OCI-LY1 (cell line): ENCODE results near the gene MFNG.

Experiments used
- H2AFZ ChIP-seq: fragments of 200-600 bp; sonication (generic), shearing (Covaris generic); 2 replicates; pipeline ENCODE4 v1.6.0; 2014; ENCODE audit warnings: antibody characterized with exemption, mild to moderate bottlenecking, low read length
- H3F3A ChIP-seq: fragments of 200-600 bp; sonication (generic), shearing (Covaris generic); 2 replicates; pipeline ENCODE4 v1.6.0; 2014; ENCODE audit warnings: mild to moderate bottlenecking, antibody characterized with exemption, low read length, moderate library complexity; ENCODE audit not compliant: insufficient read depth
- H3K27ac ChIP-seq: fragments of 200-600 bp; sonication (generic); 2 replicates; pipeline ENCODE4 v1.5.1; 2014; ENCODE audit warnings: low read length, mixed run types, mild to moderate bottlenecking, low read depth; ENCODE audit not compliant: poor library complexity, severe bottlenecking
- H3K27me3 ChIP-seq: fragments of 200-600 bp; sonication (generic); 2 replicates; pipeline ENCODE4 v1.6.0; 2014; ENCODE audit warnings: antibody characterized with exemption, mild to moderate bottlenecking, low read length, moderate library complexity; ENCODE audit not compliant: insufficient read depth
- H3K36me3 ChIP-seq: fragments of 200-600 bp; sonication (generic); 2 replicates; pipeline ENCODE4 v1.6.1; 2014; ENCODE audit warnings: mild to moderate bottlenecking, antibody characterized with exemption, low read length, moderate library complexity, mixed read lengths; ENCODE audit not compliant: insufficient read depth
- H3K4me1 ChIP-seq: fragments of 200-600 bp; sonication (generic); 2 replicates; pipeline ENCODE4 v1.5.1; 2014; ENCODE audit warnings: mild to moderate bottlenecking, low read length, moderate library complexity; ENCODE audit not compliant: insufficient read depth, severe bottlenecking
- H3K4me2 ChIP-seq: fragments of 200-600 bp; sonication (generic), shearing (Covaris generic); 2 replicates; pipeline ENCODE4 v1.6.1; 2014; ENCODE audit warnings: low read length
- H3K4me3 ChIP-seq: fragments of 200-600 bp; sonication (generic); 2 replicates; pipeline ENCODE4 v1.5.1; 2014; ENCODE audit warnings: low read length, low read depth, mild to moderate bottlenecking, mixed read lengths; ENCODE audit not compliant: poor library complexity, severe bottlenecking
- H3K79me2 ChIP-seq: fragments of 200-600 bp; shearing (Covaris generic); 2 replicates; pipeline ENCODE4 v1.6.1; 2016; ENCODE audit warnings: mixed run types, low read length, mixed read lengths; ENCODE audit not compliant: insufficient read depth
- H3K9ac ChIP-seq: fragments of 200-600 bp; sonication (generic), shearing (Covaris generic); 2 replicates; pipeline ENCODE4 v1.6.1; 2014; ENCODE audit warnings: mild to moderate bottlenecking, low read length, mixed read lengths
- H3K9me2 ChIP-seq: fragments of 200-600 bp; sonication (generic), shearing (Covaris generic); 2 replicates; pipeline ENCODE4 v1.6.1; 2014; ENCODE audit warnings: low read depth, mild to moderate bottlenecking, low read length, mixed read lengths
- H3K9me3 ChIP-seq: fragments of 200-600 bp; shearing (Covaris generic); 2 replicates; pipeline ENCODE4 v1.6.1; 2014; ENCODE audit warnings: low read length, mixed read lengths
- H4K20me1 ChIP-seq: fragments of 200-600 bp; sonication (generic), shearing (Covaris generic); 2 replicates; pipeline ENCODE4 v1.6.0; 2016; ENCODE audit warnings: mild to moderate bottlenecking, low read length; ENCODE audit not compliant: insufficient read depth
- EZH2 ChIP-seq: fragments of 200-600 bp; sonication (generic), shearing (Covaris generic); IDR thresholded peaks from 2 replicates; pipeline ENCODE4 v1.8.0; 2017; ENCODE audit warnings: borderline replicate concordance, mixed run types, mild to moderate bottlenecking, antibody characterized with exemption, low read length, moderate library complexity, mixed read lengths
- TF ChIP-seq, protein P1 (sequence below): fragments of 200-600 bp; sonication (generic), shearing (Covaris generic); IDR thresholded peaks from 2 replicates; pipeline ENCODE4 v1.5.1; 2017; ENCODE audit warnings: mild to moderate bottlenecking, antibody characterized with exemption, low read length, moderate library complexity, mixed read lengths

Gene MFNG

DNA sequence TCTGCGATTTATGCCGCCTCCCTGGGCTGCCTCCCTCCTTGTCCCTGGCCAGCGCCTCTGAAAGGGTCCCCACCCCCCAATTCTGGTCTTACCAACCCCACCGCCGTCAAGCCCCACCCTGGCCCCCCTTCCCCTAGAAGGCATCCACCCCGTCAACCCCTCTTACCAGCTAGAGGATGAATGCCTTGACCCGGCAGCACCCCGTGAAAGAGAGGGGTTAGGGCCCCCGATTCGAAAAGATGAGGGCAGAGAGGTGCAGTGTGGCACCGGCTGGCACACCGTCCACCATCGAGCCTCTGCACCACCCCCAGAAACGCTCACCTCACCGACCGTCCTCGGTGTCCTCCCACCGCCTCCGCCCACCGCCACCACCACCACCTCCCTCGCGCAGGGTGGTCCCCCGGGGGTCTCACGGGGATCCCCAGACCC is 59.5 kb downstream of the MFNG start:
- H3K27me3 ChIP-seq, result no peaks in the 10 kb centered on the region; the same call in 1 of the 2 replicates

DNA sequence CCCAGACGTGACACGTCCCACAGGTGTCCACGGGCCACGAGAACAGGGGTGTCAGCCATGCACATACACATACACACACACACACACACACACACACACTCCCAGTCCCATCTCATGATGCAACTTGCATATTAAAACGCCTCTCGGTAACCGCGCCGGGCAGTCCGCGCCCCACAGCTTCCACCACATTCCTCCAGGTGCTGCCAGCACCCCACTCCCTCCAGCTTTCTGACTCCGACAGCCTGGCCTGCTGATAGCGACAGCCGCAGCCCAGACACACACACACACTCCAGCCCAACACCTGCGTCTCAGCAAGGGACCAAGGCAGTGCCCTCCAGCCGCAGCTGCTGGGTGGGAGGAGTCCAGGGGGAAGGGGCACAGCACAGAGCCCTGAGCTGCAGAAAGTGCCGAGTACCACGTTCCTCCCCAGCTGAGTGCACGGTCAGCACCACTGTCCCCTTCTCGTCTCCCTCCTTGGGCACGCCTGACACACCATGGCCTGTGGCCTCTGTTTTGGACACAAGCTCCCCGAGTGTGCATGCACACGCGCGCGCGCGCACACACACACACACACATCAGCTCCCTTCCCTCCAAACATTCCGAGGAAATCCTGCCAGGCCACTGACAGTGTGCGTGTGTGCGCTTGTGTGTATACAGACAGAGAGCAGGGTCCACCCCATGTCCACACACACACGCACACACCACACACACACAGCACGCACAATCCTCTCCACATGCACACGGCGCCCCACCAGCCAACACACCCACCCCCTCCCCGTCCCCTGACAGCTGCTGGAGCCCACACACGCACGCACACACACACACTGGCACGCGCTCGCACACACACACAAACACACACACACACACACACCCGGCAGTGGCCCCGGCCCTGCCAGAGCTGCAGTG is 60.1 kb downstream of the MFNG start:
- H3K27me3 ChIP-seq, result 0 out of 2 replicates have a peak, but pooled peaks cover 3% of the 10 kb centered on the region

More for the DNA sequence above, 59.5 kb downstream of the MFNG start:
- Histone ChIP-seq H3K79me2 (no peaks in the 10 kb centered on the region), H3K27ac (no peak overlapping the region), H3K4me1 (no peaks in the 10 kb centered on the region), H3K36me3 (no peaks in the 10 kb centered on the region), H3K4me2 (no peak overlapping the region), H3K9me2 (no peaks in the 10 kb centered on the region), H4K20me1 (no peaks in the 10 kb centered on the region), H3K9ac (no peak overlapping the region), H3K9me3 (no peaks in the 10 kb centered on the region), H2AFZ (no peak overlapping the region), H3K4me3 (no peak overlapping the region), H3F3A (no peaks in the 10 kb centered on the region)
- TF ChIP-seq, protein P1, sequence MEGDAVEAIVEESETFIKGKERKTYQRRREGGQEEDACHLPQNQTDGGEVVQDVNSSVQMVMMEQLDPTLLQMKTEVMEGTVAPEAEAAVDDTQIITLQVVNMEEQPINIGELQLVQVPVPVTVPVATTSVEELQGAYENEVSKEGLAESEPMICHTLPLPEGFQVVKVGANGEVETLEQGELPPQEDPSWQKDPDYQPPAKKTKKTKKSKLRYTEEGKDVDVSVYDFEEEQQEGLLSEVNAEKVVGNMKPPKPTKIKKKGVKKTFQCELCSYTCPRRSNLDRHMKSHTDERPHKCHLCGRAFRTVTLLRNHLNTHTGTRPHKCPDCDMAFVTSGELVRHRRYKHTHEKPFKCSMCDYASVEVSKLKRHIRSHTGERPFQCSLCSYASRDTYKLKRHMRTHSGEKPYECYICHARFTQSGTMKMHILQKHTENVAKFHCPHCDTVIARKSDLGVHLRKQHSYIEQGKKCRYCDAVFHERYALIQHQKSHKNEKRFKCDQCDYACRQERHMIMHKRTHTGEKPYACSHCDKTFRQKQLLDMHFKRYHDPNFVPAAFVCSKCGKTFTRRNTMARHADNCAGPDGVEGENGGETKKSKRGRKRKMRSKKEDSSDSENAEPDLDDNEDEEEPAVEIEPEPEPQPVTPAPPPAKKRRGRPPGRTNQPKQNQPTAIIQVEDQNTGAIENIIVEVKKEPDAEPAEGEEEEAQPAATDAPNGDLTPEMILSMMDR, result no peak
- TF ChIP-seq EZH2, result no peak

DNA sequence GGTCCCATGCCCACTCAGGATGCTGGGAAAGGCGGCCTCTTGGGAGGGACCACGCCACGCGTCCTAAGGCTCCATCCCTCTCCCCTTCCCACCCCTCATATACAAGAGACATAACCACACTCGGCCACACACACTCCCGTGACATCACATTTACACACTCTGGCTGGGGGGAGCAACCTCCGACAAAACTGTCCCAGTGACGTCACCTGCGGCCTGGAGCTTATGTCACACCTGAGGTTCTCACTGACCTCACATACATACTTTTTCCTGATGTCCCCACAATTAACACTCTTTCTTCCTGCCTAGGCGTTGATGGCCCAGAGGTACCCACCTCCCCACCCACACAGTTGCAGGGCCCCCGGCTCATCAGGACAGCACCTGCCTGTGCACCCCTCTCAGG is 60.8 kb downstream of the MFNG start:
- Histone ChIP-seq H3K9ac (no peak overlapping the region), H3F3A (no peaks in the 10 kb centered on the region), H3K9me2 (no peaks in the 10 kb centered on the region), H4K20me1 (no peaks in the 10 kb centered on the region), H3K9me3 (no peaks in the 10 kb centered on the region), H3K79me2 (no peaks in the 10 kb centered on the region), H3K27me3 (0 out of 2 replicates have a peak, but pooled peaks cover 8% of the 10 kb centered on the region), H2AFZ (no peak overlapping the region), H3K4me1 (no peaks in the 10 kb centered on the region), H3K27ac (no peak overlapping the region), H3K4me3 (no peak overlapping the region), H3K36me3 (no peaks in the 10 kb centered on the region), H3K4me2 (no peak overlapping the region)
- TF ChIP-seq, protein P1, result no peak
- TF ChIP-seq EZH2, result no peak

More for the DNA sequence above, 60.1 kb downstream of the MFNG start:
- Histone ChIP-seq H3K4me3 (no peak overlapping the region), H2AFZ (no peak overlapping the region), H3K9ac (no peak overlapping the region), H3K79me2 (no peaks in the 10 kb centered on the region), H3K9me2 (no peaks in the 10 kb centered on the region), H3K4me2 (no peak overlapping the region), H3F3A (no peaks in the 10 kb centered on the region), H3K4me1 (no peaks in the 10 kb centered on the region), H3K36me3 (no peaks in the 10 kb centered on the region), H3K9me3 (no peaks in the 10 kb centered on the region), H3K27ac (no peak overlapping the region), H4K20me1 (no peaks in the 10 kb centered on the region)
- no peak for TF ChIP-seq EZH2
- TF ChIP-seq, protein P1, result no peak
